Lower leg skin (tissue), 3 donors: ENCODE measurements around the gene NEURL1B.

ENCODE experiments used
- CTCF ChIP-seq, 3 donors: fragments of 450-650 bp; IDR thresholded peaks; one replicate each; pipeline ENCODE4 v1.5.1; 2016; ENCODE audit warnings: antibody characterized with exemption in 3 of 3, mild to moderate bottlenecking in 3 of 3, moderate library complexity in 2 of 3
- POLR2A ChIP-seq, 2 donors: fragments of 450-650 bp; IDR thresholded peaks; one replicate each; pipeline ENCODE4 v1.6.1; 2016 to 2017; ENCODE audit warnings: antibody characterized with exemption in 2 of 2, mild to moderate bottlenecking in 1 of 2, moderate library complexity in 1 of 2

GRCh38 chr5:172611913-172612312 is 29.1 kb upstream of the NEURL1B start:
- TF ChIP-seq CTCF (IDR thresholded peaks at IDR 0.05): no peak
- TF ChIP-seq POLR2A (IDR thresholded peaks at IDR 0.05): no peak
